HEK293T (cell line): Measurements from ENCODE around the gene AGAP3.

ENCODE experiments used
- CTCF ChIA-PET: fragments of 350-600 bp; formaldehyde crosslinking; extraction: SDS; loops from one replicate; lab custom pipeline; 2021; ENCODE audit warnings: antibody characterized with exemption, inconsistent platforms; lab: Yijun Ruan, JAX
- POLR2A ChIA-PET: fragments of 350-600 bp; formaldehyde crosslinking; extraction: SDS; loops from one replicate; lab custom pipeline; 2020; ENCODE audit warnings: antibody characterized with exemption, inconsistent platforms; lab: Yijun Ruan, JAX
- DNase-seq: peaks from one replicate; pipeline ENCODE4 v3.0.0; 2012; ENCODE audit warnings: mixed read lengths; ENCODE audit errors: extremely low spot score
- ARNT ChIP-seq: fragments of 450-650 bp; IDR thresholded peaks from 2 replicates; pipeline ENCODE4 v1.6.1; 2017; ENCODE audit warnings: mild to moderate bottlenecking
- BHLHE40 ChIP-seq: fragments of 450-650 bp; IDR thresholded peaks from 2 replicates; pipeline ENCODE4 v1.6.1; 2016; ENCODE audit warnings: mild to moderate bottlenecking, moderate library complexity, borderline replicate concordance
- ELF4 ChIP-seq: fragments of 450-650 bp; IDR thresholded peaks from 2 replicates; pipeline ENCODE4 v1.6.1; 2017; ENCODE audit warnings: antibody characterized with exemption
- FOXA1 ChIP-seq: fragments of 450-650 bp; IDR thresholded peaks from 2 replicates; pipeline ENCODE4 v1.6.1; 2016; ENCODE audit warnings: mild to moderate bottlenecking
- FOXK2 ChIP-seq: fragments of 450-650 bp; IDR thresholded peaks from 2 replicates; pipeline ENCODE4 v1.6.1; 2016; ENCODE audit warnings: mild to moderate bottlenecking
- FOXM1 ChIP-seq: fragments of 450-650 bp; IDR thresholded peaks from 2 replicates; pipeline ENCODE4 v1.6.1; 2017; ENCODE audit warnings: mild to moderate bottlenecking, borderline replicate concordance
- HDGF ChIP-seq: fragments of 450-650 bp; IDR thresholded peaks from 2 replicates; pipeline ENCODE4 v1.6.1; 2017; ENCODE audit warnings: antibody characterized with exemption, borderline replicate concordance
- L3MBTL2 ChIP-seq: fragments of 450-650 bp; conservative IDR thresholded peaks from 2 replicates; pipeline ENCODE4 v1.6.1; 2016; ENCODE audit warnings: mild to moderate bottlenecking
- LEF1 ChIP-seq: fragments of 450-650 bp; IDR thresholded peaks from 2 replicates; pipeline ENCODE4 v1.6.1; 2017; ENCODE audit warnings: mild to moderate bottlenecking, borderline replicate concordance
- NFRKB ChIP-seq: fragments of 450-650 bp; IDR thresholded peaks from 2 replicates; pipeline ENCODE4 v1.6.1; 2016; ENCODE audit warnings: mild to moderate bottlenecking, moderate library complexity
- SP1 ChIP-seq: fragments of 450-650 bp; IDR thresholded peaks from 2 replicates; pipeline ENCODE4 v1.6.1; 2017
- TARDBP ChIP-seq: fragments of 450-650 bp; IDR thresholded peaks from 2 replicates; pipeline ENCODE4 v1.6.1; 2016
- ZNF384 ChIP-seq: fragments of 450-650 bp; IDR thresholded peaks from 2 replicates; pipeline ENCODE4 v1.6.1; 2016
- TF ChIP-seq, protein P1 (sequence below): fragments of 450-650 bp; IDR thresholded peaks from 2 replicates; pipeline ENCODE4 v1.6.1; 2016

AGAP3 gene

GRCh38 chr7:151082141-151083070 lies 3.9 kb upstream of the AGAP3 start:
- DNase-seq: no peak
- POLR2A ChIA-PET: interaction anchor here (1.1 to 3.2 kb wide), 5 partner anchors 20 to 54 kb away, joined by 3 to 15 read pairs (median 9); partner anchors contain the start of genes ABCB8 and SLC4A2
- TF ChIP-seq FOXM1 (no peak), SP1 (no peak), NFRKB (no peak), HDGF (peak; percentile 77; the same call in 1 of the 2 replicates), LEF1 (no peak), FOXK2 (no peak), L3MBTL2 (peak; percentile 89), TARDBP (no peak), ELF4 (no peak), ZNF384 (no peak), ARNT (no peak), BHLHE40 (no peak)
- TF ChIP-seq, protein P1, sequence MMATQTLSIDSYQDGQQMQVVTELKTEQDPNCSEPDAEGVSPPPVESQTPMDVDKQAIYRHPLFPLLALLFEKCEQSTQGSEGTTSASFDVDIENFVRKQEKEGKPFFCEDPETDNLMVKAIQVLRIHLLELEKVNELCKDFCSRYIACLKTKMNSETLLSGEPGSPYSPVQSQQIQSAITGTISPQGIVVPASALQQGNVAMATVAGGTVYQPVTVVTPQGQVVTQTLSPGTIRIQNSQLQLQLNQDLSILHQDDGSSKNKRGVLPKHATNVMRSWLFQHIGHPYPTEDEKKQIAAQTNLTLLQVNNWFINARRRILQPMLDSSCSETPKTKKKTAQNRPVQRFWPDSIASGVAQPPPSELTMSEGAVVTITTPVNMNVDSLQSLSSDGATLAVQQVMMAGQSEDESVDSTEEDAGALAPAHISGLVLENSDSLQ: no peak
- CTCF ChIA-PET: interaction anchor here (0.6 kb wide), 1 partner anchor 232 kb away, joined by 3 read pairs; no protein-coding TSS in a partner anchor

- peak; percentile 74 for DNase-seq
- TF ChIP-seq, protein P1: no peak
- TF ChIP-seq HDGF: peak; percentile 53; the same call in 1 of the 2 replicates
- ChIA-PET POLR2A (interaction anchor here (0.6 to 3.2 kb wide), 6 partner anchors 10 to 65 kb away, joined by 3 to 15 read pairs (median 6); partner anchors contain the start of genes ABCB8 and SLC4A2), CTCF (interaction anchor here (0.6 kb wide), 1 partner anchor 232 kb away, joined by 3 read pairs; no protein-coding TSS in a partner anchor)
These were observed 3.0 kb upstream of the AGAP3 start, which contains the start of gene TMUB1 for GRCh38 chr7:151083071-151083823. TMUB1 (minus strand) TSS chr7:151083493; CDS start chr7:151082563, 930 bp downstream.

DNA sequence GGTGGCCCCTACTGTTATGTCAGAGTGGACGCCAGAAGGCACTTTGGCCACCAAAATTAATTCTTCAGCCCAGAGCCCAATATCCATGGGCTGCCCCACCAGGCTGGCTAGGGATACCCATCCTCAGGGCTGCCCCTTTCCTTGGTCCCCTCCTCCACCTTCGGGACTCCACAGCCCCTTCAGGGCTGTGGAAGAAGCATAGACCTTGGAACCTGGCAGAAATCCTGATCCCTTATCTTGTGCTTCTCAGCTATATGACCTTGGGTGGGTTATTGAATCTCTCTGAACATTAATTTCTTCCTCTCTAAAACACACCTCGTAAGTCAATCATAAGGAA lies 2.5 kb upstream of the AGAP3 start:
- ChIA-PET POLR2A (interaction anchor here (0.6 to 3.2 kb wide), 6 partner anchors 11 to 66 kb away, joined by 3 to 21 read pairs (median 8); partner anchors contain the start of genes ABCB8 and SLC4A2), CTCF (no interaction called here)
- DNase-seq: no peak
- TF ChIP-seq NFRKB (no peak), LEF1 (no peak), SP1 (no peak), TARDBP (no peak), FOXM1 (no peak)
- TF ChIP-seq, protein P1: no peak

DNA sequence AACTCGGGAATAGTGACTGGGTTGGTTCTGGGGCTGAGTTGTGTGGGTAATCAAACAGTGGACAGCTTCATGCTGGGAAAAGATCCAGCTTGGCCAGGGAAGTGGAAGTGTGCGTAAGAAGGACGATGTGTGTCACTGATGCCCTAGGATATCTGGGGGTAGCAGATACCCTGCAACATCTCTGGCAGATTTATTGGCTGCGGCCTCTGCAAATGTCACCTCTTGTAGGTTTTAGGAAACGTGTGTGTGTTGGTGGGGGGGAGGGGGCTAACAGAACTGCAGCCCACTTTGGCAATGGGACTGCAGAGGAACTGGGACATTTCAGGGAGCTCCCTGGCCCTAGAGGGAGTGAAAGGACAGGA lies 965 bp upstream of the AGAP3 start:
- CTCF ChIA-PET: interaction anchor here (0.7 to 1.6 kb wide), 3 partner anchors 22 to 187 kb away, joined by 3 to 5 read pairs (median 5); no protein-coding TSS in a partner anchor
- no peak for DNase-seq
- TF ChIP-seq FOXM1: no peak
- TF ChIP-seq FOXA1: no peak
- POLR2A ChIA-PET: interaction anchor here (0.6 to 2.8 kb wide), 14 partner anchors 9 to 216 kb away, joined by 3 to 21 read pairs (median 6); partner anchors contain the start of genes ABCB8, CHPF2 and SLC4A2

- DNase-seq: no peak
- TF ChIP-seq, protein P1: no peak
- peak; percentile 87 for TF ChIP-seq L3MBTL2
- CTCF ChIA-PET: interaction anchor here (1.7 kb wide), 1 partner anchor 24 kb away, joined by 13 read pairs; no protein-coding TSS in a partner anchor
- POLR2A ChIA-PET: interaction anchor here (1.3 to 2.8 kb wide), 3 partner anchors 10 to 190 kb away, joined by 4 to 14 read pairs (median 7); no protein-coding TSS in a partner anchor
These were observed 548 bp downstream of the AGAP3 start for GRCh38 chr7:151086802-151087244.
